ENCODE measurements around the gene GHITM.
"Not testable (repeated sequence)": the region's sequence is repeated elsewhere in the genome, so short reads cannot be mapped to it uniquely, and the experiment has no call there.

Gene GHITM

DNA sequence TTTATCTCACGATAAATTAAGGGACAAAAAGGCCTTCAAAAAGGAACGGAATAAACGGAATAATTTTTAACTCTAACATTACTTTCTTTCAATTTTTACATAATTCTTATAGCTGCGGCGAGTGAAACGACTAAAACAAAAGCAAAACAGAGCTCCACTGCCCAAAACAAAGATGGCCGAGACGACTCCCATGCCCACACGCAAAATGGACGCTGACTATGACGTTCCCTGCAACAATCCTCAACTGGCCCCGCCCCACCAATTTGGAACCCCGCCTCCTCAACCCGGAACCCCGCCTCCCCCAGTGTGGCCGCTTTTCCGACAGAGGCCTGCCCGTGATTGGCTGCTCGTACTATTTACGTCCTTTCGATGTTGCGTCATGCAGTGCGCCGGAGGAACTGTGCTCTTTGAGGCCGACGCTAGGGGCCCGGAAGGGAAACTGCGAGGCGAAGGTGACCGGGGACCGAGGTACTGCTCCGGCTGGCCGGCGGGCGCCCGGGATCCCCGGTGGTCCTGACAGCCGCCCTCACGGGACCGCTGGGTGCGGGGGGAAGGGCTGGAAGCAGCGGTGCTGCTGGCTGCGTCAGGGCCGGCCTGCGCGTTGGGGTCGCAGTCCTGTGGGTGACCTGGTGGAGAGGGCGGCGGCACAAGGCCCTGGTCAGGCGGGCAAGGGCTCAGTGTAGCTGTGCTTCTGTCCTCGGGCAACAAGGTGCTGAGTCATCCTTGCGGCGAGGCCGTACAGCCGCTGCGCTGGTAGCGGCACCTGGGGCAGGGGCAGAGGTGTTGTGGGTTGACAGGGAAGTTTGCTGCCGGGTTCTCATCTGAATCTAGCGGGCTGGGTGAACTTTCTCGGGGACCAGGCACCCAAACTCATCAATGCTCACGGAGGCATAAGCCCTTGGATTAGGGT is at the start of gene GHITM:
GHITM (plus strand) TSS at position 384 of the 910 bp plus-strand sequence. CDS start 1,992 bp downstream, outside the sequence.
- DNase-seq, result peak; percentile 99 to 100

DNA sequence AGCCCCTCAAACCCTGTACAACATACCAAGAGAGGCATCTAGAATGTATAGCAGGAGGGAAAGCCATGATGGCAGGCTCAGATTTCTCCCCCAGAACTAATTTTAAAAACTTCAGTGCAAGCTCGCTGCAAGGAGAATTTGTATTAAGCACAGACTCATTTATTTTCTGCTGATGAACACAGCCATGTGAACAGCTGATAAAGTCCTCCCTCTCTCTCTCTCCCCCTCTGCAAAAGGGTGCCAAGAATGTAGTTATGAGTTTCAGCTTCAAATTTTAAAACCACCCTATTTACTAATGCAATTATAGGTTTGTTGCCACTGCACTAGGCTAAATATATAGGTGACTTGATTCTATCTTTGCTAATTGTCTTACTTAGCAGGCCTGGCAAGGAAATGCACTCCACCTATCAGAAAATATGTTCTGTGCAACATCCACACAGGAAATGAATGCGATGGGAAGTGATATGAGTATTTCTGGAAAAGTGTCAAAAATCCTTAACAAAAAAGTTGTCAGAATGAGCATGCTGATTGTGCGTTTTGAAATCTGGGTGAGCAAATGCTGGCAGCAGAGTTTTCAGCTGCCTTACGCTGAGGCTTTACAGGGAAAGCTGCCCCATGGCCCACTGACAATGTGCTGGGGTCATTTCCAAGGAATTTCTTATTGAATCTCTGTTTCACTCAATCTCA is 43.4 kb upstream of the GHITM start:
- DNase-seq, result no peak

DNA sequence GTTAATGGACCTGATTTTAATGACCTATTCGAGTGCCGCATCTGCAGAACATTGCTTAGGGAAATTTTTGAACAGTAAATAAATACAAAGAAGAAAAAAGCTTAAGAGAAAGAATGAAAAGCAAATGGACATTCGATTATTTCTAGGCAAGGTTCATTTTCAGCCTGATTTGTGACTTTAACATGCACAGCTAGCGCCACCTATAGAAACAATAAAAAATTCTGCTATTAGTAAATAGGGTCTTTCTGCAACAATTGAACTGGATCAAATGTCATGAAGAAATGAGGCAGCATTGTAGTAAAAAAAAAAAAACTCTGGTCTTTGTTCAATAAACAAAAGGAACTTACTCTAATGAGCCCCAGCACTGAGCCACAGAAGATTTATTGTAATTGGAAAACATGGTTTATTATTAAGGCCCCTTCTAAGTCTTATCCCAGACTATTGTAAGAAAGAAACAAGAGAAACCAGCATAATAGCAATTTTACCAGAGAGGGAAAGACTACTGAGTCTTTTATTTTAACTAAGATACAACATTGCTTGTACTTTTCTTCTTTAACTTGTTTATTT is 41.4 kb upstream of the GHITM start:
- DNase-seq, result no peak

DNA sequence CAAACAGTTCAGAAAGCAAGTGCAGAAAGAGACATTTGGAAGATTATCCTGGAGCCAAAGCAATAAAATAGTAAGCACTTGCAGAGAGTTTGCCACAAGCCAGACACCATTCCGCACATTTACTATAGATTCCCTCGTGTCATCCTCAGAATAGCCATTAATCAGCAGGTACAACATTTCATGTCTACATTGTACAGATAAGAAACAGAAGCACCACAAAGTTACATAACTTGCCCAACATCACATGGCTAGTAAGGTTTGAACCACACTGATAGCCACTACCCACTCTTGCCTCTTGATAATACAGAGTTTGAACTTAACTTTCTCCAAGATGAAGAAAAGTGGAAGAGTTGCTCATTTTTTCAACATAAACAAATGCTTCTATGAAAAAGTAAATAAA is 40.6 kb upstream of the GHITM start:
- no peak for DNase-seq

DNA sequence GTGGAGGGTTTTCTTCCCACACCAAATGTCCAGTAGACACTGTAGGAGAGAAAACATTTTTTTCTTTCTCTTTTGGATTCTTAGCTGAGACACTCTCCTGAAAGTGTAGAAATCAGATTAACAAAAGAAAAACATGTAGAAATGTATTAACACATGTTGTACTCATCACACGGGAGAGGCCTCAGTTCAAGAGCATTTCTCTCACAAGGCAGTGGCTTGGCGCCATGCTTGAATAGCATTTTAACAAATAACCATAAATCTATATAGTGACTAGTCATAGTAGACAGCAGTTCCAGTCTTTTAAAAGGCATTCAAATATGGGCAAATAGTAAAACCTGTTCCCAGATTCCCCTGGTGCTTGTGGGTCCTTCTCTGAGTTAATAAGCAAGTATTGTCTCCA is 38.3 kb upstream of the GHITM start:
- no peak for DNase-seq

DNA sequence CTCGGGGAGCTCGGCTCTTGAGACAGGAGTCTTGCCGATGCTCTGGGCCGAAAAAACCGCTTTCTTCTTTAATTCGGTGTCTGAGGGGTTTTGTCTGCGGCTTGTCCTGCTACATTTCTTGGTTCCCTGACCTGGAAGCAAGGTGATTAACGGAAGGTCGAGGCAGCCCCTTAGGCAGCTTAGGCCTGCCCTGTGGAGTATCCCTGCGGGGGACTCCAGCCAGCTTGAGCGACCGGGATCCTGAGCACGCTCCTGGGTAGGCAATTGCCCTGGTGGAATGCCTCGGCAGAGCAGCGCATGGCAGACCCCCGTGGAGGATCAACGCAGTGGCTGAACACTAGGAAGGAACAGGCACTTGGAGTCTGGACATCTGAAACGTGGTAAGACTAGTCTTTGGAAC is 30.5 kb upstream of the GHITM start:
- no peak for DNase-seq

DNA sequence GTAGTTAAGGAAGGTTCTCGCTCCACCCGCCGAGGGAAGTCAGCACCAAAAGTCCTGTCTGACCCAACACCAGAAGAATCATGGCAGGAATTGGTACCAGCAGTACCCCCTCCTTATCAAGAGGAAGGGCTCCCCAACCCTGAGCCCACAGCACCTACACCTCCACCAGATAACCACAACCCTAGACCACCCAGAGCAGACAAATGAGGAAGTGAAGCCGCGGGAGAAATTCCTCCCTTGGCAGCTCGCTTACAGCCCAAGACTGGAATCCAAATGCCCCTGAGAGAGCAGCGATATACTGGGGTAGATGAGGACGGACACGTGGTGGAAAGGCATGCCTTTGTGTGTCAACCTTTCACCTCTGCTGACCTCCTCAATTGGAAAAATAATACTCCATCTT is 29.5 kb upstream of the GHITM start:
- not testable (repeated sequence) for DNase-seq

DNA sequence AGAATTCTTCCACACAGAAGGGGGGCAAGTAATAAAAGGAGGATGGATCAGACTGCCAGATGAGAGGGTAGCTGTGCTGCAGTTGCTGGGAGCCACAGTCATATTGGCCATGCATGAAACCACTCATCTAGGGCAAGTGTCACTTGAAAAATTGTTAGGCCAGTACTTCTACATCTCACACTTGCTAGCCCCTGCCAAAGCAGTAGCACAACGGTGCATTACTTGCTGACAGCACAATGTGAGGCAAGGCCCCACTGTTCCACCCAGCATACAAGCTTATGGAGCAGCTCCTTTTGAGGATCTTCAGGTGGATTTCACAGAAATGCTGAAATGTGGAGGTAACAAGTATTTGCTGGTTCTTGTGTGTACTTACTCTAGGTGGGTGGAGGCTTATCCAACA is 25.8 kb upstream of the GHITM start:
- not testable (repeated sequence) for DNase-seq

DNA sequence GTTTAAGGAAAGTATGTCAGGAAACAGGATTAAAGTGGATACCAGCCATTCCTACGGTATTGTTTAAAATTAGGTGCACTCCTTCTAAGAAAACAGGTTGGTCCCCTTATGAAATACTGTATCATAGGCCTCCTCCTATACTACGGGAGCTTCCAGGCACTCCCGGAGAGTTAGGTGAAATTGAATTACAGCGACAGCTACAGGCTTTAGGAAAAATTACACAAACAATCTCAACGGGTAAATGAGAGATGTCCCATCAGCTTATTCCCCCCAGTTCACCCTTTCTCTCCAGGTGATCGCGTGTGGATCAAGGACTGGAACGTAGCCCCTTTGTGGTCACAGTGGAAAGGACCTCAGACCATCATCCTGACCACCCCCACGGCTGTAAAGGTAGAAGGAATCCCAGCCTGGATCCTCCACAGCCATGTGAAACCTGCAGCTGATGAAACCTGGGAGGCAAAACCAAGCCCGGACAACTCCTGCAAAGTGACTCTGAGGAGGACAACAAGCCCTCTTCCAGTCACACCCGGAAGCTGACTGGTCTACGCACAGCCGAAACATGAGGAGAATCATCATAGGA is 25.1 kb upstream of the GHITM start:
- no peak for DNase-seq

- DNase-seq, result not testable (repeated sequence)
Measured at GRCh38 chr10:84117204-84117603, 22.1 kb upstream of the GHITM start.

DNA sequence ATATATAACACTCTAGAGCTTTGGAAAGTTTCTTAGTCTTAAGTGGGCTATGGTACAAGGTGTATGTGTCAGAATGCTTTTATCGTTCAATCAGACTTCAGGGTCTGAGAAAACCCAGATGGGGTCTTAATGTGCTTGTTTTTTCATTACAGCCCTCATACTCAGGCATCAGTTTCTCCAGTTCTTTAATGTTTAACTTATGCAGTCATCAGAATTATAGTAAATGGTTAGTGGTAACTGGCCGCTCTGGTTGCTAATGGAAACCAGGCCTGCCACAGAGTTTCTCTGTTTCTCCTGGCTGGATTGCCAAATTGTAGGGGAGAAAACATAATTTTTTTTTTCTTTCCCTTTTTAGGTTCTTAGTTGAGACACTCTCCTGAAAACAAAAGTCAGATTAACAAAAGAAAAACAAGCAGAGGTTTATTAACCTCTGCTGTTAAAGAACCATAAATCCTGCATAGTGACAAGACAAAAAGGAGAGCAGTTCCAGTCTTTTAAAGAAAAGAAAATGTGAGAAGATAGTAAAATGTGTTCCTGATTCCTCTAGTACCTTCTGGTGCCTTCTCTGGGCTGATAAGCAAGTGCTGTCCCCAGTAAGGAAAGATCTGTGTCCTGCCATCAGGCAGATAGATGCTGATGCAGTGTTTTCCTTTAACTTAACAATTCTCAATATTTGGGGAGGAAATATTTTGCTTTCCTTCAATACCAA is 21.5 kb upstream of the GHITM start:
- DNase-seq, result no peak

GRCh38 chr10:84118395-84119006 is 20.8 kb upstream of the GHITM start:
- no peak for DNase-seq

DNA sequence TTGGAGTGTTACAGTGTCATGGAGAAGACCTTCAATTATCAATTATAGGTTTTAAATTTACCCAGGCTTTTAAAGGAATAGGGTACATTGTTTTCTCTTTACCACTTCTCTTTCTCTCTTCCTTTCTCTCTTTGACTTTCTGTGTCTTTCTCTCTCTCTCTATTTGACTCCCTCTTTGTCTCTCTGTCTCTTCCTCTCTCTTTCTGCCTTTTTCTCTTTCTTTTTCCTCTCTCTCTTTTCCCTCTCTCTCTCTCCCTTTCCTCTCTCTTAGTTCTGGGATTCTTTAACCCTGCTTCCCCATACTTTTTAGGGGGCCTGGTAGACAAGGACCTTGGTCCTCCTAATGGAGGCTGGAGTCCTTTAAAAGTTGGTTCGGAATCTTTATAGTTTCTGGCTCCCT is 15.9 kb upstream of the GHITM start:
- no peak for DNase-seq

DNA sequence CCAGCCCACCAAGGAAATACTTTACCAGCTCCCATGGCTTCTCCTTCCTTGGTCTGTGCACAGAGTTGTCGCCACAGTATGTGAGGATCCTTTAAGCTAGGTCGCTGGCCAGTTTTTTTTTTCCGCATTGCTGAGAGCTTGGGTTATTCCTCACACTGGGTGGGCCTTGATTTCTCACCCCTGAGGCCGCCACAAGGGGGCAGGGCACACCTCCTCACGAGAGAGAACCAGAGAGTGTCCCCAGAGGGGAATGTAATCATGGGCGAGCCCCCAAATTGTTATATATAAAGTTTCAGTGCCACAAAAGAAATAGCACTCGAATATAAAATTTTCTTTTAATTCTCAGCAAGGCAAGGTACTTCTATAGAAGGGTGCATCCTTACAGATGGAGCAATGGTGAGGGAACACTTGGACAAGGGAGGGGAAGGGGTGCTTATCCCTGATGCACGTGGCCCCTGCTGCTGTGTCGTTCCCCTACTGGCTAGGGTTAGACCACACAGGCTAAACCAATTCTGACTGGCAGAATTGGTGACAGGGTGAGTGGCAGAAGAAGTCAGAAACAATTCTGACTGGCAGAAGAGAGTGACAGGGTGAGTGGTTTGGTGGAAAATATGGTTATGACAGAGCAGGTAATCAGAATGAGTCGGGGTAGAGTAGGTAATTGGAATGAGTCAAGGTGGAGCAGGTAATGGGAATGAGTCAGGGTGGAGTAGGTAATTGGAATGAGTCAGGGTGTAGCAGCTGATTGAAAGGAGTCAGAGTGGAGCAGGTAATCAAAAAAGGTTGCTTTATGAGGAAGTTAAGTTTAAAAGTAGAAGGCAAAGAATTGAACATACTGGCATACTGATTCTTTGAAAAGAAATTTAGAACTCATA is 13.2 kb upstream of the GHITM start:
- not testable (repeated sequence) for DNase-seq

DNA sequence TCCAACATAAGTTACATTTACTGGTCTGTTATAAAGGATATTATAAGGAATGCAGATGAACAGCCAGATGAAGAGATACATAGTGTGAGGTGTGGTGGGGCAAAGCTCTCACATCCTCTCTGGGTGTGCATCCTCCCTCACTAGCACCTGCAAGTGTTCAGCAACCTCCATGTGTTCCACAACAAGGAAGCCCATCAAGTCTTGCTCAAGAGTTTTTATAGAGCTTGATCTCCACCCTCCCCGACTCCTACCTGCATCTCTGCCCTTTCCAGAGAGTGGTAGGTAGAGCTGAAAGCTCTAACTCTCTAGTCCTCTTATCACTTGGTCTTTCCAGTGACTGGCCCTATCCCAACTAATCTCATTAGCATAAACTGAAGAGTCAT is 12.5 kb upstream of the GHITM start:
- DNase-seq, result no peak

- no peak for DNase-seq
Measured at GRCh38 chr10:84135836-84136235, 3.5 kb upstream of the GHITM start.

- DNase-seq, result no peak
Measured at GRCh38 chr10:84137811-84138210, 1.5 kb upstream of the GHITM start.

DNA sequence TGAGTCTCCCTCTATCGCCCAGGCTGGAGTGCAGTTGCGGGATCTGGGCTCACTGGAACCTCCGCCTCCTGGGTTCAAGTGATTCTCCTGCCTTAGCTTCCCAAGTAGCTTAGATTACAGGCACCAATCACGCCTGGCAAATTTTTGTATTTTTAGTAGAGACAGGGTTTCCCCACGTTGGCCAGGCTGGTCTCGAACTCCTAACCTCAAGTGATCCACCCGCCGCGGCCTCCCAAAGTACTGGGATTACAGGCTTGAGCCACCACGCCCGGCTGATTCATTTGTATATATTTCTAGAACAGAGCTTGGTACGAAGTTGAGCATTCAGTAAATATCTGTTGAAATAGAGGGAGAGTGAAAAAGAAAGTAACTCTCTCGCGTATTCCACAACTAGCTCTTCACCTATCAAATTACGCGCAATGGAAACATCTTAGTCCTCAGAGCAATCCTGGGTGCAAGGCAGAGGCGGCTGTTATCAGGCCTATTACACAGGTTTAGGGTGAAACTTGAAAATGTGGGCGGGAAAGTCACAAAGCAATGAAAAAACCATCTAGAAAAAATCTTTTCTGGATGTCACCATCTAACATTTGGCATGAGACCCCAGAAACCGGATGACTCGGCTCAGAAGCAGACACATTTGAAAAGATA is 707 bp upstream of the GHITM start:
- DNase-seq, result peak; percentile 63 to 72

DNA sequence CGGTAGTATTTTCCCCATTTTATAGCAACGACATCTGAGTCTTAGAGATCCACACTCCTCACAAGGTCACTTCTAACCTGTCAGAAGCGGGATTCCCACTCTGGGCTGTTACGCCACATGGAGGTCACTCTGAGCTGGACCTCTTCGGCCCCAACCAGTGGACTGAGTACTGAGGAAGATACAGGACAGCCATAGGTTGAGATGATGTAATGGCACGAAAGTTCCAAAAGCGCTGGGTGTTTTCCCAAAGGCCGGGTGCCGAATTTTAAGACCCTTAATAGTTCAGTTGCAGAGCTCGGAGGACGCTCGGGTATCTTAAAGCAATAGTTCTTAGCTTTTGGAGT is 699 bp downstream of the GHITM start:
- DNase-seq, result no peak

- DNase-seq, result no peak
Measured at GRCh38 chr10:84147347-84147746, 8.0 kb downstream of the GHITM start.

Data from stimulated activated CD4-positive, alpha-beta T cell treated with anti-CD3 and anti-CD28 coated beads, Interleukin-2, amount 100 ng/mL, for 24 hours (primary cell).